Astrocyte (in vitro differentiated cells and primary cell): ENCODE data around the gene CELF4. TPM values are rescaled to one million over a fixed set of nuclear protein-coding genes. Genes with fewer than 3 reads are reported as not detected.

Experiments used
- DNase-seq: peaks from one replicate; pipeline ENCODE4 v3.0.0-alpha.2; 2010; ENCODE audit warnings: low read depth
- FAIRE-seq: peaks from 2 replicates; lab custom pipeline; 2011; peaks lifted over from hg19 to GRCh38; lab: Jason Lieb, UNC
- H2AFZ ChIP-seq: 2 replicates; pipeline ENCODE4 v1.6.0; 2012; ENCODE audit warnings: low read depth, low read length, inconsistent platforms
- H3K27ac ChIP-seq: 2 replicates; pipeline ENCODE4 v1.5.1; 2011; ENCODE audit warnings: low read depth, low read length, inconsistent platforms
- H3K27me3 ChIP-seq: 2 replicates; pipeline ENCODE4 v1.6.0; 2011; ENCODE audit warnings: low read length, inconsistent platforms; ENCODE audit not compliant: insufficient read depth
- H3K36me3 ChIP-seq: 2 replicates; pipeline ENCODE4 v1.5.1; 2011; ENCODE audit warnings: low read length, inconsistent platforms; ENCODE audit not compliant: insufficient read depth
- H3K4me1 ChIP-seq: 2 replicates; pipeline ENCODE4 v1.5.1; 2011; ENCODE audit warnings: low read length, inconsistent platforms; ENCODE audit not compliant: insufficient read depth
- H3K4me2 ChIP-seq: 2 replicates; pipeline ENCODE4 v1.6.0; 2012; ENCODE audit warnings: low read length, inconsistent platforms
- H3K4me3 ChIP-seq: 2 replicates; pipeline ENCODE4 v1.5.1; 2011; ENCODE audit warnings: low read depth, mild to moderate bottlenecking, low read length, inconsistent platforms; ENCODE audit not compliant: insufficient read depth
- H3K79me2 ChIP-seq: 2 replicates; pipeline ENCODE4 v1.6.0; 2012; ENCODE audit warnings: mild to moderate bottlenecking, low read length, inconsistent platforms; ENCODE audit not compliant: insufficient read depth
- H3K9ac ChIP-seq: 2 replicates; pipeline ENCODE4 v1.6.0; 2012; ENCODE audit warnings: mild to moderate bottlenecking, low read length, inconsistent platforms
- H3K9me3 ChIP-seq: 2 replicates; pipeline ENCODE4 v1.5.1; 2012; ENCODE audit warnings: low read depth, mild to moderate bottlenecking, low read length, inconsistent platforms; ENCODE audit not compliant: insufficient read depth
- H4K20me1 ChIP-seq: 2 replicates; pipeline ENCODE4 v1.6.0; 2012; ENCODE audit warnings: low read length, inconsistent platforms; ENCODE audit not compliant: insufficient read depth
- H3K27ac Mint-ChIP-seq: one replicate; pipeline ENCODE4 v1.8.0; 2021; ENCODE audit warnings: mild to moderate bottlenecking, mixed read lengths; ENCODE audit not compliant: unreplicated experiment
- H3K27me3 Mint-ChIP-seq: one replicate; pipeline ENCODE4 v1.8.0; 2021; ENCODE audit warnings: low read depth, mixed read lengths; ENCODE audit not compliant: unreplicated experiment
- H3K36me3 Mint-ChIP-seq: one replicate; pipeline ENCODE4 v1.8.0; 2021; ENCODE audit warnings: low read depth, mixed read lengths; ENCODE audit not compliant: unreplicated experiment
- H3K4me1 Mint-ChIP-seq: one replicate; pipeline ENCODE4 v1.8.0; 2021; ENCODE audit warnings: low read depth, mixed read lengths; ENCODE audit not compliant: unreplicated experiment
- H3K4me3 Mint-ChIP-seq: one replicate; pipeline ENCODE4 v1.8.0; 2021; ENCODE audit warnings: mild to moderate bottlenecking, moderate library complexity, mixed read lengths; ENCODE audit not compliant: unreplicated experiment
- H3K9me3 Mint-ChIP-seq: one replicate; pipeline ENCODE4 v1.8.0; 2021; ENCODE audit warnings: mild to moderate bottlenecking, mixed read lengths; ENCODE audit not compliant: unreplicated experiment
- CTCF ChIP-seq: IDR thresholded peaks from 2 replicates; pipeline ENCODE4 v1.5.1; 2011; ENCODE audit warnings: low read depth, mild to moderate bottlenecking, inconsistent platforms, low read length, moderate library complexity; ENCODE audit not compliant: insufficient read depth
- EZH2 ChIP-seq: IDR thresholded peaks from 2 replicates; pipeline ENCODE4 v1.6.1; 2012; ENCODE audit warnings: mild to moderate bottlenecking, low read length, inconsistent platforms; ENCODE audit not compliant: insufficient read depth
- total RNA-seq: library from RNA; stranded (reverse); gene quantifications from 2 replicates; pipeline ENCODE4 v1.2.1, GENCODE V29; 2021

Gene CELF4
- total RNA-seq, 1 donor from 2014 or later: 0.16 TPM

- no peaks in the 10 kb centered on the region for H3K4me1 Mint-ChIP-seq
- H3K9me3 Mint-ChIP-seq: no peaks in the 10 kb centered on the region
- Histone ChIP-seq H3K9ac (no peak overlapping the region), H4K20me1 (no peaks in the 10 kb centered on the region), H3K4me1 (no peaks in the 10 kb centered on the region), H2AFZ (no peak overlapping the region), H3K27me3 (no peaks in the 10 kb centered on the region), H3K4me3 (no peak overlapping the region), H3K36me3 (no peaks in the 10 kb centered on the region), H3K9me3 (peaks cover 8% of the 10 kb centered on the region), H3K4me2 (no peak overlapping the region), H3K27ac (no peak overlapping the region), H3K79me2 (no peaks in the 10 kb centered on the region)
- no peaks in the 10 kb centered on the region for H3K36me3 Mint-ChIP-seq
- TF ChIP-seq EZH2: no peak
- TF ChIP-seq CTCF: no peak
- no peak for FAIRE-seq
- no peak overlapping the region for H3K27ac Mint-ChIP-seq
- H3K27me3 Mint-ChIP-seq: no peaks in the 10 kb centered on the region
- no peak for DNase-seq
- H3K4me3 Mint-ChIP-seq: no peak overlapping the region
Measured at GRCh38 chr18:37598966-37599896, 33.6 kb upstream of the CELF4 start.

GRCh38 chr18:37598396-37598795 lies 32.8 kb upstream of the CELF4 start:
- H3K27ac ChIP-seq: no peak overlapping the region
- peaks cover 3% of the 10 kb centered on the region for H3K9me3 ChIP-seq
- FAIRE-seq (no peak), DNase-seq (no peak)
- no peak overlapping the region for H3K4me2 ChIP-seq
- H3K36me3 Mint-ChIP-seq: no peaks in the 10 kb centered on the region
- no peak overlapping the region for H2AFZ ChIP-seq
- no peaks in the 10 kb centered on the region for H3K27me3 Mint-ChIP-seq
- no peak overlapping the region for H3K27ac Mint-ChIP-seq
- H3K4me3 Mint-ChIP-seq: no peak overlapping the region
- H3K9ac ChIP-seq: no peak overlapping the region
- TF ChIP-seq EZH2 (no peak), CTCF (no peak)
- no peaks in the 10 kb centered on the region for H3K36me3 ChIP-seq
- no peaks in the 10 kb centered on the region for H3K27me3 ChIP-seq
- no peaks in the 10 kb centered on the region for H3K79me2 ChIP-seq
- no peak overlapping the region for H3K4me3 ChIP-seq
- no peaks in the 10 kb centered on the region for H4K20me1 ChIP-seq
- H3K4me1 Mint-ChIP-seq: no peaks in the 10 kb centered on the region
- H3K4me1 ChIP-seq: no peaks in the 10 kb centered on the region
- no peaks in the 10 kb centered on the region for H3K9me3 Mint-ChIP-seq

GRCh38 chr18:37590346-37590745 lies 24.7 kb upstream of the CELF4 start:
- Histone ChIP-seq H3K4me1 (no peaks in the 10 kb centered on the region), H3K27me3 (no peaks in the 10 kb centered on the region), H3K79me2 (no peaks in the 10 kb centered on the region), H3K9me3 (peaks cover 5% of the 10 kb centered on the region), H3K27ac (no peak overlapping the region), H4K20me1 (no peaks in the 10 kb centered on the region), H3K36me3 (no peaks in the 10 kb centered on the region), H2AFZ (no peak overlapping the region), H3K4me3 (no peak overlapping the region), H3K4me2 (no peak overlapping the region), H3K9ac (no peak overlapping the region)
- FAIRE-seq: no peak
- no peaks in the 10 kb centered on the region for H3K36me3 Mint-ChIP-seq
- no peak for DNase-seq
- H3K4me1 Mint-ChIP-seq: no peaks in the 10 kb centered on the region
- H3K27ac Mint-ChIP-seq: no peak overlapping the region
- peaks cover 3% of the 10 kb centered on the region for H3K9me3 Mint-ChIP-seq
- H3K27me3 Mint-ChIP-seq: peaks cover 3% of the 10 kb centered on the region
- TF ChIP-seq CTCF: no peak
- TF ChIP-seq EZH2: no peak
- no peak overlapping the region for H3K4me3 Mint-ChIP-seq
